Neural cell (in vitro differentiated cells): ENCODE measurements around the gene KLK10. TPM values are rescaled to one million over a fixed set of nuclear protein-coding genes. Genes with fewer than 3 reads are reported as not detected.

ENCODE experiments used
- H2AFZ ChIP-seq: fragments of 200-600, 300-800 bp; sonication (generic), shearing (Covaris generic); 2 replicates; pipeline ENCODE4 v1.6.0; 2014; ENCODE audit warnings: low read depth, mild to moderate bottlenecking, antibody characterized with exemption, low read length, moderate library complexity
- H3F3A ChIP-seq: fragments of 200-600 bp; shearing (Covaris generic); 2 replicates; pipeline ENCODE4 v1.6.1; 2016; ENCODE audit warnings: mild to moderate bottlenecking, moderate library complexity, mixed read lengths, antibody characterized with exemption, low read length; ENCODE audit not compliant: insufficient read depth, poor library complexity, severe bottlenecking
- H3K27ac ChIP-seq: fragments of 200-600, 300-800 bp; sonication (generic), shearing (Covaris generic); 2 replicates; pipeline ENCODE4 v1.5.1; 2014; ENCODE audit warnings: mild to moderate bottlenecking, low read length, moderate library complexity
- H3K27me3 ChIP-seq: fragments of 300-800, 200-600 bp; sonication (generic), shearing (Covaris generic); 2 replicates; pipeline ENCODE4 v1.6.0; 2014; ENCODE audit warnings: mild to moderate bottlenecking, low read depth, low read length, moderate library complexity; ENCODE audit not compliant: insufficient read depth
- H3K36me3 ChIP-seq: fragments of 300-800, 200-600 bp; sonication (generic), shearing (Covaris generic); 2 replicates; pipeline ENCODE4 v1.5.1; 2014; ENCODE audit warnings: mild to moderate bottlenecking, antibody characterized with exemption, low read length, moderate library complexity; ENCODE audit not compliant: insufficient read depth
- H3K4me2 ChIP-seq: fragments of 300-800, 200-600 bp; sonication (generic), shearing (Covaris generic); 2 replicates; pipeline ENCODE4 v1.6.0; 2014; ENCODE audit warnings: mild to moderate bottlenecking, low read length
- H3K4me3 ChIP-seq: fragments of 300-800, 200-600 bp; sonication (generic), shearing (Covaris generic); 2 replicates; pipeline ENCODE4 v1.5.1; 2014; ENCODE audit warnings: mild to moderate bottlenecking, low read length, moderate library complexity
- H3K79me2 ChIP-seq: fragments of 200-600 bp; shearing (Covaris generic); replicated peaks from 2 replicates; pipeline ENCODE4 v1.6.0; 2014; ENCODE audit warnings: mild to moderate bottlenecking, low read length, moderate library complexity; ENCODE audit not compliant: insufficient read depth
- H3K9ac ChIP-seq: fragments of 300-800, 200-600 bp; sonication (generic), shearing (Covaris generic); 2 replicates; pipeline ENCODE4 v1.6.1; 2016; ENCODE audit warnings: mild to moderate bottlenecking, low read length, mixed read lengths
- H3K9me2 ChIP-seq: fragments of 200-600 bp; shearing (Covaris generic); 2 replicates; pipeline ENCODE4 v1.6.1; 2016; ENCODE audit warnings: mild to moderate bottlenecking, low read length, mixed read lengths; ENCODE audit not compliant: insufficient read depth
- H3K9me3 ChIP-seq: fragments of 200-600, 300-800 bp; sonication (generic), shearing (Covaris generic); 2 replicates; pipeline ENCODE4 v1.6.1; 2016; ENCODE audit warnings: mild to moderate bottlenecking, mixed run types, low read length, moderate library complexity, mixed read lengths
- H4K20me1 ChIP-seq: fragments of 200-600 bp; shearing (Covaris generic); 2 replicates; pipeline ENCODE4 v1.6.1; 2016; ENCODE audit warnings: mild to moderate bottlenecking, mixed run types; ENCODE audit not compliant: insufficient read depth
- EP300 ChIP-seq: fragments of 450-650 bp; conservative IDR thresholded peaks from 2 replicates; pipeline ENCODE4 v1.6.1; 2014; ENCODE audit warnings: antibody characterized with exemption, mild to moderate bottlenecking, moderate library complexity; ENCODE audit not compliant: poor library complexity, severe bottlenecking
- EZH2 ChIP-seq: fragments of 200-600, 300-800 bp; shearing (Covaris generic), sonication (generic); IDR thresholded peaks from 2 replicates; pipeline ENCODE4 v1.6.1; 2014; ENCODE audit warnings: antibody characterized with exemption, low read length, borderline replicate concordance, mild to moderate bottlenecking; ENCODE audit not compliant: insufficient read depth, poor library complexity, severe bottlenecking
- MXI1 ChIP-seq: fragments of 450-650 bp; conservative IDR thresholded peaks from 2 replicates; pipeline ENCODE4 v1.6.1; 2014; ENCODE audit warnings: antibody characterized with exemption, mild to moderate bottlenecking; ENCODE audit not compliant: poor library complexity, severe bottlenecking
- RAD21 ChIP-seq: fragments of 450-650 bp; conservative IDR thresholded peaks from 2 replicates; pipeline ENCODE4 v1.6.1; 2014; ENCODE audit warnings: antibody characterized with exemption, mild to moderate bottlenecking, moderate library complexity
- SMC3 ChIP-seq: fragments of 450-650 bp; conservative IDR thresholded peaks from 2 replicates; pipeline ENCODE4 v1.6.1; 2014; ENCODE audit warnings: antibody characterized with exemption, mild to moderate bottlenecking, moderate library complexity; ENCODE audit not compliant: poor library complexity
- TAF1 ChIP-seq: IDR thresholded peaks from 2 replicates; pipeline ENCODE4 v1.6.1; 2012; ENCODE audit warnings: low read depth
- polyA plus RNA-seq: library from polyadenylated mRNA; depleted of rRNA; stranded (reverse); fragments of >200 nt; gene quantifications from 2 replicates; pipeline ENCODE4 v1.2.3, GENCODE V29; 2014
- TF ChIP-seq, protein P1 (sequence below): IDR thresholded peaks from 2 replicates; pipeline ENCODE4 v1.6.1; 2012; ENCODE audit warnings: borderline replicate concordance
- TF ChIP-seq, protein P2 (sequence below): fragments of 450-650 bp; IDR thresholded peaks from 2 replicates; pipeline ENCODE4 v1.5.1; 2014; ENCODE audit warnings: antibody characterized with exemption, mild to moderate bottlenecking, moderate library complexity; ENCODE audit not compliant: poor library complexity, severe bottlenecking

KLK10 gene
- polyA plus RNA-seq, 1 donor from 2014 or later = 0.73 TPM

DNA sequence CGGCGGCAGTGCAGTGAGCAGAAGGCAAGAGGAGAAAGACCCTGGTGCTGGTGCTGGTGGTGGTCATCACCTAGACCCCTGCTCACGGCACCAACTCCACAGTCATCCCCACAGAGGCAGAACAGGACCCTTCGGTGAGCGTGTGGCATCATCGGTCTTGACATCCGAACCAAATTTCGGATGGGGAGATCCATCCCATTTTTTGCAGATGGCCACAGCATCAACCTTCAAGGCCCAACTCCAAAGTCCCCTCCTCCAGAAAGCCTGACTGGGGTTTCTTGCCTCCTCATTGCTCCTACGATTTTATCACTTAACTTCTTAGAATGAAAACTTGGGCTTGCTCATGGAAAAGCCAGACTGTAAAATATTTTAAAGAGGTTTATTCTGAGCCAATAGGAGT is 24.0 kb upstream of the KLK10 start:
- Histone ChIP-seq H4K20me1 (no peaks in the 10 kb centered on the region), H3F3A (no peaks in the 10 kb centered on the region), H3K36me3 (no peaks in the 10 kb centered on the region), H3K9me2 (no peaks in the 10 kb centered on the region), H3K9me3 (no peaks in the 10 kb centered on the region), H3K79me2 (no peaks in the 10 kb centered on the region), H3K4me3 (no peak overlapping the region), H3K4me2 (no peak overlapping the region), H2AFZ (no peak overlapping the region), H3K27ac (no peak overlapping the region), H3K27me3 (no peaks in the 10 kb centered on the region), H3K9ac (no peak overlapping the region)
- no peak for TF ChIP-seq RAD21

DNA sequence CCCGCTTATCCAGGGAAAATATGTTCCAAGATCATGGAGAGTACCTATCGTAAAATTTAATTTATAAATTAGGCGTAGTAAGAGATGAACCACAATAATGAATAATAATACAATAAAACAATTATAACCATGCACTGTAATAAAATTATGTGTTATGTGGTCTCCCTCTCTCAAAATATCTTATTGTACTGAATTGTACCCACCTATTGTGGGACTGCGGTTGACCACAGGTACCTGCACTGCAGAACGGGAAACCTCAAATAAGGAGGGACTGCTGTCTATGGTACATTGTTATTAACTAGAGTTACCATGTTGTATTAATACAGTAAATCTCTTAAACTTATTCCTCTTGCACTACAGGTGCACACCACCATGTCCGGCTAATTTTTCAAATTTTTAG is 20.6 kb upstream of the KLK10 start:
- H3K9me2 ChIP-seq = no peaks in the 10 kb centered on the region

DNA sequence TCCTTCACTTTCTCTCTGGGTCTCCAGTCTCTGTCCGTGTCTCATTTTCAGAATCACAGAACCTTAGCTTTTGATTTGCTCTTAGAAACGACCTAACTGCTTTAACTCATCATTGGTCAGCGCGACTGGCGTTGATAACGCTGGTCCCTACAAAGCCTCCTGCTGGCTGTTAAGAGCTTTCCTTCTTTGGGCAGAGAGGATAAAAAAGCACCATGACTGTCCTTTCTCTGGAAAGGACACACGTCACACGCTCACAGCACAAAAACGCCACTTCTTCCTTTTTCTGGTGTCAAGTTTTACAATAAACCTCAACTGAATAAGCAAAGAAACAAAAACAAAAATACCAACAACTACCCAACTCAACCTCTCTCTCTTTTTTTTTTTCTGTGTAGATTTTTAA is 17.0 kb upstream of the KLK10 start:
- no peak overlapping the region for H3K9ac ChIP-seq
- no peaks in the 10 kb centered on the region for H3K36me3 ChIP-seq
- no peaks in the 10 kb centered on the region for H4K20me1 ChIP-seq
- no peak overlapping the region for H3K27ac ChIP-seq
- H3K9me3 ChIP-seq = no peaks in the 10 kb centered on the region
- no peaks in the 10 kb centered on the region for H3K27me3 ChIP-seq
- H2AFZ ChIP-seq = no peak overlapping the region
- no peak for TF ChIP-seq MXI1
- TF ChIP-seq EP300 = no peak
- TF ChIP-seq RAD21 = no peak
- TF ChIP-seq TAF1 = no peak
- TF ChIP-seq, protein P1, sequence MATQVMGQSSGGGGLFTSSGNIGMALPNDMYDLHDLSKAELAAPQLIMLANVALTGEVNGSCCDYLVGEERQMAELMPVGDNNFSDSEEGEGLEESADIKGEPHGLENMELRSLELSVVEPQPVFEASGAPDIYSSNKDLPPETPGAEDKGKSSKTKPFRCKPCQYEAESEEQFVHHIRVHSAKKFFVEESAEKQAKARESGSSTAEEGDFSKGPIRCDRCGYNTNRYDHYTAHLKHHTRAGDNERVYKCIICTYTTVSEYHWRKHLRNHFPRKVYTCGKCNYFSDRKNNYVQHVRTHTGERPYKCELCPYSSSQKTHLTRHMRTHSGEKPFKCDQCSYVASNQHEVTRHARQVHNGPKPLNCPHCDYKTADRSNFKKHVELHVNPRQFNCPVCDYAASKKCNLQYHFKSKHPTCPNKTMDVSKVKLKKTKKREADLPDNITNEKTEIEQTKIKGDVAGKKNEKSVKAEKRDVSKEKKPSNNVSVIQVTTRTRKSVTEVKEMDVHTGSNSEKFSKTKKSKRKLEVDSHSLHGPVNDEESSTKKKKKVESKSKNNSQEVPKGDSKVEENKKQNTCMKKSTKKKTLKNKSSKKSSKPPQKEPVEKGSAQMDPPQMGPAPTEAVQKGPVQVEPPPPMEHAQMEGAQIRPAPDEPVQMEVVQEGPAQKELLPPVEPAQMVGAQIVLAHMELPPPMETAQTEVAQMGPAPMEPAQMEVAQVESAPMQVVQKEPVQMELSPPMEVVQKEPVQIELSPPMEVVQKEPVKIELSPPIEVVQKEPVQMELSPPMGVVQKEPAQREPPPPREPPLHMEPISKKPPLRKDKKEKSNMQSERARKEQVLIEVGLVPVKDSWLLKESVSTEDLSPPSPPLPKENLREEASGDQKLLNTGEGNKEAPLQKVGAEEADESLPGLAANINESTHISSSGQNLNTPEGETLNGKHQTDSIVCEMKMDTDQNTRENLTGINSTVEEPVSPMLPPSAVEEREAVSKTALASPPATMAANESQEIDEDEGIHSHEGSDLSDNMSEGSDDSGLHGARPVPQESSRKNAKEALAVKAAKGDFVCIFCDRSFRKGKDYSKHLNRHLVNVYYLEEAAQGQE = no peak
- TF ChIP-seq EZH2 = no peak
- no peak overlapping the region for H3K4me2 ChIP-seq
- no peaks in the 10 kb centered on the region for H3K79me2 ChIP-seq
- H3K4me3 ChIP-seq = no peak overlapping the region
- H3K9me2 ChIP-seq = no peaks in the 10 kb centered on the region
- no peaks in the 10 kb centered on the region for H3F3A ChIP-seq

More for the DNA sequence above, 20.6 kb upstream of the KLK10 start:
- TF ChIP-seq, protein P2, sequence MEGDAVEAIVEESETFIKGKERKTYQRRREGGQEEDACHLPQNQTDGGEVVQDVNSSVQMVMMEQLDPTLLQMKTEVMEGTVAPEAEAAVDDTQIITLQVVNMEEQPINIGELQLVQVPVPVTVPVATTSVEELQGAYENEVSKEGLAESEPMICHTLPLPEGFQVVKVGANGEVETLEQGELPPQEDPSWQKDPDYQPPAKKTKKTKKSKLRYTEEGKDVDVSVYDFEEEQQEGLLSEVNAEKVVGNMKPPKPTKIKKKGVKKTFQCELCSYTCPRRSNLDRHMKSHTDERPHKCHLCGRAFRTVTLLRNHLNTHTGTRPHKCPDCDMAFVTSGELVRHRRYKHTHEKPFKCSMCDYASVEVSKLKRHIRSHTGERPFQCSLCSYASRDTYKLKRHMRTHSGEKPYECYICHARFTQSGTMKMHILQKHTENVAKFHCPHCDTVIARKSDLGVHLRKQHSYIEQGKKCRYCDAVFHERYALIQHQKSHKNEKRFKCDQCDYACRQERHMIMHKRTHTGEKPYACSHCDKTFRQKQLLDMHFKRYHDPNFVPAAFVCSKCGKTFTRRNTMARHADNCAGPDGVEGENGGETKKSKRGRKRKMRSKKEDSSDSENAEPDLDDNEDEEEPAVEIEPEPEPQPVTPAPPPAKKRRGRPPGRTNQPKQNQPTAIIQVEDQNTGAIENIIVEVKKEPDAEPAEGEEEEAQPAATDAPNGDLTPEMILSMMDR = no peak
- TF ChIP-seq, protein P1 = no peak
- TF ChIP-seq SMC3 = no peak
- TF ChIP-seq EP300 = no peak
- no peak for TF ChIP-seq EZH2
- TF ChIP-seq MXI1 = no peak
- Histone ChIP-seq H3K4me2 (no peak overlapping the region), H3F3A (no peaks in the 10 kb centered on the region), H4K20me1 (no peaks in the 10 kb centered on the region), H3K79me2 (no peaks in the 10 kb centered on the region), H3K9me3 (no peaks in the 10 kb centered on the region), H3K4me3 (no peak overlapping the region), H3K27ac (no peak overlapping the region), H3K9ac (no peak overlapping the region), H3K36me3 (no peaks in the 10 kb centered on the region), H2AFZ (no peak overlapping the region), H3K27me3 (no peaks in the 10 kb centered on the region)
